ENCODE measurements around the gene CRABP2. TPM values are rescaled to one million over a fixed set of nuclear protein-coding genes. Genes with fewer than 3 reads are reported as not detected.

Gene CRABP2
- 1 to 10 TPM in 4 of 6 donors, under 1 TPM in 1, not detected in 1; 0.76 to 8.1 (median 3.9) TPM for total RNA-seq

- WGBS, 2 donors, result 2 to 4% methylated on average over 4 to 31 of the region's 42 CpGs
- Histone ChIP-seq H3K4me1 (peaks cover 27 to 30% (median 29%) of the 10 kb centered on the region in 4 donors), H3K27me3 (peaks cover 0 to 29% (median 11%) of the 10 kb centered on the region in 4 donors)
Observed at GRCh38 chr1:156705321-156705917, at the start of gene CRABP2. CRABP2 (minus strand) TSS chr1:156705583; CDS start chr1:156705446, 137 bp downstream.

GRCh38 chr1:156754219-156754618, 48.8 kb upstream of the CRABP2 start:
- H3K36me3 ChIP-seq, result no peaks in the 10 kb centered on the region
- peaks cover 19 to 32% (median 23%) of the 10 kb centered on the region in 4 donors for H3K4me1 ChIP-seq
- TF ChIP-seq POLR2A (IDR thresholded peaks at IDR 0.05) (no peak), EP300 (IDR thresholded peaks at IDR 0.05) (no peak), CTCF (IDR thresholded peaks at IDR 0.05) (no peak), POLR2AphosphoS5 (IDR thresholded peaks at IDR 0.05) (no peak)
- no peaks in the 10 kb centered on the region for H3K27me3 ChIP-seq
- no peak for DNase-seq
- no peak for ATAC-seq (ENCODE audit: low FRiP score in 2 of 2)
- H3K9me3 ChIP-seq, result no peaks in the 10 kb centered on the region
- no peak overlapping the region for H3K4me3 ChIP-seq
- 75 to 81% methylated on average over 8 of the region's 8 CpGs for WGBS, 2 donors
- no peak overlapping the region for H3K27ac ChIP-seq

More at GRCh38 chr1:156705321-156705917, at the start of gene CRABP2:
- TF ChIP-seq POLR2AphosphoS5 (IDR thresholded peaks at IDR 0.05) (no peak), CTCF (IDR thresholded peaks at IDR 0.05) (no peak), EP300 (IDR thresholded peaks at IDR 0.05) (no peak), POLR2A (IDR thresholded peaks at IDR 0.05) (no peak)
- peak in 1 of 2 donors; percentile 34 for ATAC-seq (ENCODE audit: low FRiP score in 2 of 2)
- H3K27ac ChIP-seq, result peak within 1 kb of the TSS in 2 of 4 donors; percentile 39 to 56
- peak in 1 of 2 donors; percentile 86 for DNase-seq
- peak within 1 kb of the TSS; percentile 9 to 45 (median 38) for H3K4me3 ChIP-seq
- no peaks in the 10 kb centered on the region for H3K36me3 ChIP-seq
- H3K9me3 ChIP-seq, result no peaks in the 10 kb centered on the region

GRCh38 chr1:156752843-156753482, 47.6 kb upstream of the CRABP2 start:
- Histone ChIP-seq H3K36me3 (no peaks in the 10 kb centered on the region), H3K4me3 (peak overlapping the region; percentile 46 to 93 (median 87)), H3K4me1 (peaks cover 29 to 45% (median 36%) of the 10 kb centered on the region in 4 donors), H3K27me3 (no peaks in the 10 kb centered on the region), H3K27ac (peak overlapping the region in 3 of 4 donors; percentile 96 to 99 (median 98)), H3K9me3 (no peaks in the 10 kb centered on the region)
- DNase-seq, result no peak
- 21 to 27% methylated on average over 1 of the region's 1 CpG for WGBS, 2 donors
- no peak for ATAC-seq (ENCODE audit: low FRiP score in 2 of 2)
- TF ChIP-seq POLR2A (IDR thresholded peaks at IDR 0.05) (no peak), POLR2AphosphoS5 (IDR thresholded peaks at IDR 0.05) (no peak), EP300 (IDR thresholded peaks at IDR 0.05) (no peak), CTCF (IDR thresholded peaks at IDR 0.05) (no peak)

- TF ChIP-seq EP300 (IDR thresholded peaks at IDR 0.05) (peak in 1 of 4 donors; percentile 73), POLR2A (IDR thresholded peaks at IDR 0.05) (peak in 2 of 4 donors; percentile 50 to 74), CTCF (IDR thresholded peaks at IDR 0.05) (peak in 4 of 6 experiments; percentile 18 to 41 (median 23)), POLR2AphosphoS5 (IDR thresholded peaks at IDR 0.05) (peak; percentile 94 to 95)
- 0 to 1% methylated on average over 6 to 27 of the region's 68 CpGs for WGBS, 2 donors
- peaks cover 36 to 55% (median 44%) of the 10 kb centered on the region in 4 donors for H3K4me1 ChIP-seq
Observed at GRCh38 chr1:156751757-156752481, 46.5 kb upstream of the CRABP2 start.

More at GRCh38 chr1:156751757-156752481, 46.5 kb upstream of the CRABP2 start:
- Histone ChIP-seq H3K27ac (peak overlapping the region; percentile 96 to 99 (median 98)), H3K36me3 (no peaks in the 10 kb centered on the region), H3K9me3 (no peaks in the 10 kb centered on the region), H3K4me3 (peak overlapping the region; percentile 46 to 93 (median 87)), H3K27me3 (no peaks in the 10 kb centered on the region)
- DNase-seq (peak; percentile 99), ATAC-seq (ENCODE audit: low FRiP score in 2 of 2) (peak; percentile 92 to 94)

Data from upper lobe of left lung (tissue), 6 donors.